ENCODE measurements around the gene LCN12. TPM values are rescaled to one million over a fixed set of nuclear protein-coding genes. Genes with fewer than 3 reads are reported as not detected.

Gene LCN12
- total RNA-seq, 2 donors from 2014 or later, result 6.5 to 8.6 TPM

DNA sequence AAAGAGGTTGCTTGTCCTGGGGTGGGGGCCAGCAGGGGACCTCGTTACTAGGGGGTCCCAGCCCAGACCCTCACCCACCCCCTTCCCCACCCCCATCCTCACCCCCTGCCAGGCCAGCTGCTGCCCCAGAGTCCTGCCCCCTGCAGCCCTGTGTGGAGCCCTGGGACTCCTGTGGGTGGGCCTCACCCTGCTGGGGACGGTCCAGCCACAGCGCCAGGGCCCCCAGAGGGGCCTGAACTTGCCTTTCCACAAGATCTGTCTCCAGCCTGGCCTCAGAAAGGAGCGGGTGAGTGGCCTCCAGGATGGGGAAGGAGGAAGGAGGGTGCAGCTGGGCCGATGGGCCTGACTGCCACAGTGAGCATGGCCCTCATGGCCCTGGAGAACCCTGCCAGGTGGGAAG lies 17.7 kb downstream of the LCN12 start:
- TF ChIP-seq, protein P1, sequence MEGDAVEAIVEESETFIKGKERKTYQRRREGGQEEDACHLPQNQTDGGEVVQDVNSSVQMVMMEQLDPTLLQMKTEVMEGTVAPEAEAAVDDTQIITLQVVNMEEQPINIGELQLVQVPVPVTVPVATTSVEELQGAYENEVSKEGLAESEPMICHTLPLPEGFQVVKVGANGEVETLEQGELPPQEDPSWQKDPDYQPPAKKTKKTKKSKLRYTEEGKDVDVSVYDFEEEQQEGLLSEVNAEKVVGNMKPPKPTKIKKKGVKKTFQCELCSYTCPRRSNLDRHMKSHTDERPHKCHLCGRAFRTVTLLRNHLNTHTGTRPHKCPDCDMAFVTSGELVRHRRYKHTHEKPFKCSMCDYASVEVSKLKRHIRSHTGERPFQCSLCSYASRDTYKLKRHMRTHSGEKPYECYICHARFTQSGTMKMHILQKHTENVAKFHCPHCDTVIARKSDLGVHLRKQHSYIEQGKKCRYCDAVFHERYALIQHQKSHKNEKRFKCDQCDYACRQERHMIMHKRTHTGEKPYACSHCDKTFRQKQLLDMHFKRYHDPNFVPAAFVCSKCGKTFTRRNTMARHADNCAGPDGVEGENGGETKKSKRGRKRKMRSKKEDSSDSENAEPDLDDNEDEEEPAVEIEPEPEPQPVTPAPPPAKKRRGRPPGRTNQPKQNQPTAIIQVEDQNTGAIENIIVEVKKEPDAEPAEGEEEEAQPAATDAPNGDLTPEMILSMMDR (IDR thresholded peaks at IDR 0.05), result no peak
- DNase-seq, result no peak
- H3K36me3 ChIP-seq, result no peaks in the 10 kb centered on the region
- intact Hi-C loops (cut with DNase I), result no loop called here
- no peaks in the 10 kb centered on the region for H3K4me1 ChIP-seq
- no peak overlapping the region for H3K4me3 ChIP-seq
- H3K9ac ChIP-seq (ENCODE audit: low read depth in 2 of 2, low read length in 2 of 2), result no peak overlapping the region
- no peaks in the 10 kb centered on the region for H3K27me3 ChIP-seq
- H3K27ac ChIP-seq, result no peak overlapping the region
- H3K9me3 ChIP-seq, result no peaks in the 10 kb centered on the region

DNA sequence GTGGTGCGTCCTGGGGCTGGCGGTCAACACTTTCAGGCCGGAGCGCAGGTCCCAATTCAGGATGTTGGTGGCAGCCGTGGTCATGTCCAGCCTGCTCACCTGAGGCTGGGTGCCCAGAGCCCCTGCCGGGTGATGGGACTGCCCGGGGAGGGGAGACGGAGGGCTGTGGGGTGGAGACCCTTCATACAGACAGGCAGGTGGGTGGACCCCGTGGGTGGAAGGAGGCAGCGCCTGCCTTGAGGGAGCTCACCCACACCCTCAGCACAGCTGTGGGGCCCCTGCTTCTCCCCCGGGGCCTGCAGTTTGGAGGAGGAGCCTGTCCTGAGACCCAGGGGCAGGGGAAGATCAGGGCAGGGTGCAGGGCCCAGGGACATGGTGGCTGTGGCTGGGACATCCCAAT lies 18.3 kb downstream of the LCN12 start:
- no peaks in the 10 kb centered on the region for H3K9me3 ChIP-seq

DNA sequence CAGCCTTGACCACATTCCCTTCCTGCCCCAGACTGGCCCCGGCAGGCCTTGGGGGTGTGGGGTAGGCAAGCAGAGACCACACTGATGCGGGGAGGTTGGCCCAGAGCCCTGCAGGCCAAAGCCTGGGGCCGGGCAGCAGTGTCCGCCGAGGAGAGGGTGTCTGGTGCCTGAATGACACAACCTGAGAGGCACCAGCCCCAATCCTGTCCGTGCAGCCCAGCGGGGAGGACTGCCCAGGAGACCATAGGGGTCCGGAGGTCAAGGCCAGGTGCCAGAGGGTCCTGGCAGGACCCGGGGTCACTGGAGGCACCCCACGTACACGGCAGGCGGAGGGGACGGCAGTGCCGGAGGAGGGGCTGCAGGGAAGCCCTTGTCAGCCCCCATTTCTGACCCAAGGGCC lies 19.7 kb downstream of the LCN12 start:
- no peak overlapping the region for H3K4me3 ChIP-seq
- TF ChIP-seq, protein P1 (IDR thresholded peaks at IDR 0.05), result no peak
- no peaks in the 10 kb centered on the region for H3K9me3 ChIP-seq
- no peaks in the 10 kb centered on the region for H3K27me3 ChIP-seq
- no peaks in the 10 kb centered on the region for H3K4me1 ChIP-seq
- intact Hi-C loops (cut with DNase I), result no loop called here
- no peak overlapping the region for H3K9ac ChIP-seq (ENCODE audit: low read depth in 2 of 2, low read length in 2 of 2)
- no peak overlapping the region for H3K27ac ChIP-seq
- H3K36me3 ChIP-seq, result no peaks in the 10 kb centered on the region
- DNase-seq, result no peak

More for the DNA sequence above, 18.3 kb downstream of the LCN12 start:
- no peak for DNase-seq
- no peak overlapping the region for H3K27ac ChIP-seq
- H3K4me3 ChIP-seq, result no peak overlapping the region
- H3K27me3 ChIP-seq, result no peaks in the 10 kb centered on the region
- H3K36me3 ChIP-seq, result no peaks in the 10 kb centered on the region
- H3K9ac ChIP-seq (ENCODE audit: low read depth in 2 of 2, low read length in 2 of 2), result no peak overlapping the region
- TF ChIP-seq, protein P1 (IDR thresholded peaks at IDR 0.05), result no peak
- intact Hi-C loops (cut with DNase I), result no loop called here
- H3K4me1 ChIP-seq, result no peaks in the 10 kb centered on the region

DNA sequence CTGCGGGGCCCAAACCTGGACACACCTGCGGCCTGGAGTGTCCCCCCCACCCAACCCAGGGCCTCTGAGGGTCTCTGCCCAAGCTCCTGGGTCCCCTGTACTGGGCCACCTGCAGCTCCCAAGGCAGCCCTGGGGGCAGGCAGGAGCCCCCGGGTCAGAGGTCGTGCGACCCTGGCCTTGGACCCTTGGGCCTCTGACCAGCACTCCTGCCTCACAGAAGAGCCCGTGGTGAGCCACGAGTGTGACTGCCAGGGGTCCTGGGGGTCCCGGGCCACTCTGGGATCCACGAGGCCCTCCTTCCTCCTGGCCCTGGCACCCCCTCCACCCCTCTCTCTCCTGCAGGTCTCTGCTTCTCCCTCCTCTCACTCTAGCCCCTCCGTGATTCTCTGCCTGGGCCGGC lies 20.3 kb downstream of the LCN12 start:
- no peaks in the 10 kb centered on the region for H3K27me3 ChIP-seq
- H3K9me3 ChIP-seq, result no peaks in the 10 kb centered on the region
- H3K27ac ChIP-seq, result no peak overlapping the region
- no peaks in the 10 kb centered on the region for H3K4me1 ChIP-seq
- DNase-seq, result no peak
- H3K36me3 ChIP-seq, result no peaks in the 10 kb centered on the region
- intact Hi-C loops (cut with DNase I), result no loop called here
- no peak overlapping the region for H3K9ac ChIP-seq (ENCODE audit: low read depth in 2 of 2, low read length in 2 of 2)
- TF ChIP-seq, protein P1 (IDR thresholded peaks at IDR 0.05), result no peak
- no peak overlapping the region for H3K4me3 ChIP-seq

DNA sequence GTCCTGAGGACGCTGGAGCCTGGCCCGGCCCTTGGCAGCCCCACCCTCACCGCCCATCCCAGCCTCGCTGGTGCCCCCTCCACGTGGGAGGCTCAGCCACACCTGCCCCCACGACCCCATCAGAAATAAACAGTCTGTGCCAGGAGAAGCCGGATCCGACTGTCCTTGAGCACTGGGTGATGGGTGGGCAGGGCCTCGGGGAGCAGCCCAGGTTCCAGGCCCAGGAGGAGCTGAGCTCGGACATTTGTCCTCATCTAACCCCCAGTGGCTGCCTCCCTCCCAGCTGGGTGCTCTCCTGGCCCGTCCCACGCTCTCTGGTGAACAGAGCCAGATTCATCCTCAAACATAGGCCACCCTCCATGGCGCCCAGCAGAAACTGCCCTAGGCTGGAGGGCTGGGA lies 20.7 kb downstream of the LCN12 start:
- H3K36me3 ChIP-seq, result no peaks in the 10 kb centered on the region
- TF ChIP-seq, protein P1 (IDR thresholded peaks at IDR 0.05), result no peak
- H3K4me3 ChIP-seq, result no peak overlapping the region
- no peaks in the 10 kb centered on the region for H3K9me3 ChIP-seq
- no peak overlapping the region for H3K27ac ChIP-seq
- no peaks in the 10 kb centered on the region for H3K4me1 ChIP-seq
- H3K27me3 ChIP-seq, result no peaks in the 10 kb centered on the region
- intact Hi-C loops (cut with DNase I), result no loop called here
- no peak for DNase-seq
- no peak overlapping the region for H3K9ac ChIP-seq (ENCODE audit: low read depth in 2 of 2, low read length in 2 of 2)

All from colonic mucosa (tissue), 4 donors.